ENCODE measurements around the gene TOLLIP.

DNA sequence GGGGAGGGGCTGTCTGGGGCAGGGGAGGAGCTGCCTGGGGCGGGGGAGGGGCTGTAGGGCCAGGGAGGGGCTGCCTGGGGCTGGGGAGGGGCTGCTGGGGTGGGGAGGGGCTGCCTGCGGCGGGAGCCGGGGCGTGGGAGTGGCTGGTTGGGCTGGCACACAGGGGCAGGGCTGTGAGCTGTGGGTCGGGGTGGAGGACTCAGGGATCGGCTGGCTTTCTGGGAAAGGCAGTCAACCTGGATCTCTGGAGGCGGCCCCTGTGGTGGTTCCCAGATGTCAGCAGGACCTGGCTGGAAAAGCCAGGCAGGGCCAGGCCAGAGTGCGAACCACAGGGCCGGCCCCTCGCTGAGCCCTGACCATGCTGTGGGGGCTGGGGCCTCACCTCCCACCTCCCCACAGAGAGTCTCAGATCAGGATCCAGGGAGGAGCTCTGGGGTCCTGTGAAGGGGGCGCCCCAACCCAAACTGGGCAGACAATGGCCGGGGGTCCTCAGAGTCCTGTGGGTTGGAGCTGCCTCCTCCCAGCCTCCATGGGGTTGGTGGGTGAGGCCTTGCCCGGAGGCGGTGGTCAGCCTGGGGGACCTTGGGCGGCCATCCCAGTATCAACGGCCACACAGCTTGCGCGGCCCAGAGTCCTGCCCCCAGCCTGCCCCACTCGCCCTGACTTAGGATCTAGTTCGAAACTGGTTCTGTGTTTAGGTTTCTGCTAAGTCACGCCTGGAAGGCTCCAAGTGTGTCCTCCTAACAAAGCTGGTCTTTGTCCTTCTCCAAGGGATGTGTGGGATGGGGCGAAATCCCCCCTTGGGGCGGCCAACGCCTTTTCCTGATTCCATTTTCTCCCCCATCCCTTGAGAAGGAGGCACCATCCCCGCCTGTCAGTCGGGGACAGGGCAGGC lies 84.7 kb downstream of the TOLLIP start:
- TF ChIP-seq CTCF (IDR thresholded peaks at IDR 0.05; ENCODE audit: low read depth, low read length), result no peak
- TF ChIP-seq MYC (IDR thresholded peaks at IDR 0.05; ENCODE audit: low read depth, low read length), result no peak
- TF ChIP-seq POLR2A (IDR thresholded peaks at IDR 0.05; ENCODE audit: extremely low read depth, insufficient read length), result no peak
- TF ChIP-seq, protein P1, sequence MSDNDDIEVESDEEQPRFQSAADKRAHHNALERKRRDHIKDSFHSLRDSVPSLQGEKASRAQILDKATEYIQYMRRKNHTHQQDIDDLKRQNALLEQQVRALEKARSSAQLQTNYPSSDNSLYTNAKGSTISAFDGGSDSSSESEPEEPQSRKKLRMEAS (IDR thresholded peaks at IDR 0.05; ENCODE audit: low read depth, low read length), result no peak
